GM12878 (cell line): ENCODE measurements around the gene NCL. TPM values are rescaled to one million over a fixed set of nuclear protein-coding genes. Genes with fewer than 3 reads are reported as not detected.
A peak's percentile ranks its signal among the peaks of the same experiment; 100 is the strongest.

Experiments
- ATAC-seq: fragments of 200-7000 bp; cut with Tn5 transposase; 3 replicates; pipeline ENCODE4 v1.9.1; 2020; ENCODE audit warnings: mild to moderate bottlenecking, moderate library complexity
- BruUV-seq: library from RNA; stranded (reverse); fragments of 400-500 nt; replicated peaks from 2 replicates; lab custom pipeline; 2021; lab: Mats Ljungman, UMichigan
- CTCF ChIA-PET: fragments of 300-600 bp; sonication (Branson Sonifier 250); formaldehyde crosslinking; extraction: SDS; loops from one replicate; lab custom pipeline; 2021; ENCODE audit warnings: inconsistent platforms; lab: Yijun Ruan, JAX
- POLR2A ChIA-PET: fragments of 350-600 bp; formaldehyde crosslinking; extraction: SDS; loops from one replicate; lab custom pipeline; 2021; ENCODE audit warnings: inconsistent platforms; lab: Charles Lee
- RAD21 ChIA-PET: fragments of 300-600 bp; sonication (Branson Sonifier 250); formaldehyde crosslinking; loops from one replicate; lab custom pipeline; 2023; ENCODE audit warnings: antibody characterized with exemption; ENCODE audit not compliant: unreplicated experiment; lab: Charles Lee
- SMC1A ChIA-PET: fragments of 300-600 bp; sonication (Branson Sonifier 250); formaldehyde crosslinking; loops from one replicate; lab custom pipeline; 2023; ENCODE audit not compliant: unreplicated experiment, uncharacterized antibody; lab: Charles Lee
- DNase-seq: peaks from one replicate; pipeline ENCODE4 v3.0.0-alpha.2; 2011; ENCODE audit warnings: low read depth, low spot score
- FAIRE-seq: peaks from 3 replicates; lab custom pipeline; 2011; peaks lifted over from hg19 to GRCh38; lab: Jason Lieb, UNC
- H2AFZ ChIP-seq: 2 replicates; pipeline ENCODE4 v1.6.0; 2011; ENCODE audit warnings: low read depth, low read length, control low read depth; ENCODE audit not compliant: control insufficient read depth
- H3K27ac ChIP-seq: 2 replicates; pipeline ENCODE4 v1.5.1; 2011; ENCODE audit warnings: control low read depth; ENCODE audit not compliant: control insufficient read depth, insufficient read depth
- H3K27me3 ChIP-seq, 2 experiments: replicated peaks in 1 of 2; 2 replicates each; pipeline versions ENCODE4 v1.6.0 to v1.6.1; 2011; ENCODE audit warnings: low read length in 1 of 2; ENCODE audit not compliant: control insufficient read depth in 2 of 2, insufficient read depth in 2 of 2
- H3K36me3 ChIP-seq, 2 experiments: 2 replicates each; pipeline ENCODE4 v1.5.1; 2011; ENCODE audit warnings: low read length in 1 of 2; ENCODE audit not compliant: control insufficient read depth in 2 of 2, insufficient read depth in 2 of 2
- H3K4me1 ChIP-seq: 2 replicates; pipeline ENCODE4 v1.6.1; 2011; ENCODE audit warnings: mild to moderate bottlenecking, low read length, moderate library complexity, mixed read lengths; ENCODE audit not compliant: control insufficient read depth, insufficient read depth
- H3K4me2 ChIP-seq: 2 replicates; pipeline ENCODE4 v1.6.0; 2011; ENCODE audit warnings: control low read depth; ENCODE audit not compliant: control insufficient read depth, insufficient read depth
- H3K4me3 ChIP-seq: fragments of 200-600 bp; sonication (generic); 2 replicates; pipeline ENCODE4 v1.5.1; 2016
- H3K79me2 ChIP-seq: 2 replicates; pipeline ENCODE4 v1.6.0; 2011; ENCODE audit warnings: low read length; ENCODE audit not compliant: control insufficient read depth, insufficient read depth
- H3K9ac ChIP-seq: 2 replicates; pipeline ENCODE4 v1.8.0; 2011; ENCODE audit warnings: low read length, control low read depth, mixed read lengths; ENCODE audit not compliant: control insufficient read depth, insufficient read depth
- H3K9me3 ChIP-seq: replicated peaks from 3 replicates; pipeline ENCODE4 v1.5.1; 2011; ENCODE audit warnings: mild to moderate bottlenecking, low read length; ENCODE audit not compliant: control insufficient read depth, insufficient read depth
- H4K20me1 ChIP-seq: 2 replicates; pipeline ENCODE4 v1.6.0; 2011; ENCODE audit not compliant: control insufficient read depth, insufficient read depth
- CBX5 ChIP-seq: sonication (generic); IDR thresholded peaks from 2 replicates; pipeline ENCODE4 v1.6.1; 2016; ENCODE audit warnings: low read depth, moderate library complexity, mild to moderate bottlenecking, inconsistent platforms
- MTA2 ChIP-seq: fragments of 450-650 bp; IDR thresholded peaks from 2 replicates; pipeline ENCODE4 v1.6.1; 2016; ENCODE audit warnings: low read depth, mild to moderate bottlenecking, moderate library complexity
- POLR2AphosphoS5 ChIP-seq: IDR thresholded peaks from 2 replicates; pipeline ENCODE4 v1.6.1; 2011; ENCODE audit warnings: mild to moderate bottlenecking, low read length, inconsistent platforms
- RCOR1 ChIP-seq: conservative IDR thresholded peaks from 2 replicates; pipeline ENCODE4 v1.6.1; 2012; ENCODE audit warnings: low read depth, low read length, improper control_type of control experiment
- RUNX3 ChIP-seq: IDR thresholded peaks from 2 replicates; pipeline ENCODE4 v1.6.1; 2012; ENCODE audit warnings: low read length, inconsistent platforms
- SIX5 ChIP-seq: IDR thresholded peaks from 2 replicates; pipeline ENCODE4 v1.6.1; 2011; ENCODE audit warnings: mild to moderate bottlenecking, low read depth, low read length, moderate library complexity; ENCODE audit not compliant: severe bottlenecking
- ZNF24 ChIP-seq: fragments of 450-650 bp; IDR thresholded peaks from 2 replicates; pipeline ENCODE4 v1.6.1; 2017; ENCODE audit warnings: antibody characterized with exemption, mild to moderate bottlenecking
- ZNF384 ChIP-seq: IDR thresholded peaks from 2 replicates; pipeline ENCODE4 v1.6.1; 2012; ENCODE audit warnings: low read depth, mild to moderate bottlenecking, low read length, improper control_type of control experiment, borderline replicate concordance
- WGBS: methylation state at CpG from one replicate; pipeline ENCODE4 v1.1.6; 2016; ENCODE audit warnings: low lambda C conversion rate; ENCODE audit not compliant: insufficient replicate concordance, insufficient coverage; ENCODE audit errors: missing lambda C conversion rate; 5-methylcytosine and 5-hydroxymethylcytosine counted together
- in situ Hi-C: fragments of 300-500 bp; cut with MboI; formaldehyde crosslinking; loops from 9 replicates; pipeline ENCODE4 v1.14.3; 2018; ENCODE audit warnings: mixed read lengths
- intact Hi-C: fragments of 100-400 bp; cut with micrococcal nuclease; formaldehyde crosslinking; loops from one replicate; pipeline ENCODE4 v1.14.2; 2022; ENCODE audit not compliant: unreplicated experiment
- polyA plus RNA-seq, 11 experiments: library from polyadenylated mRNA; depleted of rRNA in 4 of 11; unstranded in 6 of 11; stranded (reverse) in 5 of 11; fragments of >200 nt; fragmentation: Nextera tagmentation in 4 of 11; fragmentation: Illumina TruSeq in 1 of 11; extraction: Ambion mirVana in 4 of 11; extraction: Trizol in 1 of 11; gene quantifications; 1 replicate in 1 of 11; 2 replicates in 10 of 11; pipeline versions ENCODE4 v1.2.1 to v1.2.3, GENCODE V29; 2011 to 2016; ENCODE audit warnings: inconsistent platforms in 2 of 11, missing spikeins in 2 of 11, low read depth in 1 of 11
- total RNA-seq, 4 experiments: library from RNA; depleted of rRNA in 3 of 4; stranded (reverse); fragments of >200 nt in 3 of 4; fragmentation: Illumina TruSeq in 1 of 4; extraction: Trizol in 1 of 4; gene quantifications; 2 replicates each; pipeline versions ENCODE4 v1.2.1 to v1.2.3, GENCODE V29; 2013 to 2021
- TF ChIP-seq, protein P1 (sequence below): IDR thresholded peaks from 2 replicates; pipeline ENCODE4 v1.6.1; 2011; ENCODE audit warnings: mild to moderate bottlenecking, low read depth, low read length, moderate library complexity; ENCODE audit not compliant: insufficient replicate concordance
- TF ChIP-seq, protein P2 (sequence below), 3 experiments: IDR thresholded peaks in 2 of 3; conservative IDR thresholded peaks in 1 of 3; 2 replicates each; pipeline ENCODE4 v1.5.1; 2011; ENCODE audit warnings: low read depth in 3 of 3, low read length in 3 of 3, mild to moderate bottlenecking in 3 of 3, control low read depth in 2 of 3, moderate library complexity in 2 of 3, inconsistent platforms in 1 of 3, mixed read lengths in 1 of 3; ENCODE audit not compliant: control insufficient read depth in 2 of 3, insufficient read depth in 1 of 3; ENCODE audit errors: extremely low read depth in 1 of 3
- TF ChIP-seq, protein P3 (sequence below): fragments of 450-650 bp; IDR thresholded peaks from 2 replicates; pipeline ENCODE4 v1.6.1; 2017; ENCODE audit warnings: mild to moderate bottlenecking

Gene NCL
- total and polyA plus RNA-seq, 10 of the 15 experiments (the other 5 are each of a cell fraction or from before 2014, with no cell fraction given), result 123 to 1,207 (median 529) TPM

DNA sequence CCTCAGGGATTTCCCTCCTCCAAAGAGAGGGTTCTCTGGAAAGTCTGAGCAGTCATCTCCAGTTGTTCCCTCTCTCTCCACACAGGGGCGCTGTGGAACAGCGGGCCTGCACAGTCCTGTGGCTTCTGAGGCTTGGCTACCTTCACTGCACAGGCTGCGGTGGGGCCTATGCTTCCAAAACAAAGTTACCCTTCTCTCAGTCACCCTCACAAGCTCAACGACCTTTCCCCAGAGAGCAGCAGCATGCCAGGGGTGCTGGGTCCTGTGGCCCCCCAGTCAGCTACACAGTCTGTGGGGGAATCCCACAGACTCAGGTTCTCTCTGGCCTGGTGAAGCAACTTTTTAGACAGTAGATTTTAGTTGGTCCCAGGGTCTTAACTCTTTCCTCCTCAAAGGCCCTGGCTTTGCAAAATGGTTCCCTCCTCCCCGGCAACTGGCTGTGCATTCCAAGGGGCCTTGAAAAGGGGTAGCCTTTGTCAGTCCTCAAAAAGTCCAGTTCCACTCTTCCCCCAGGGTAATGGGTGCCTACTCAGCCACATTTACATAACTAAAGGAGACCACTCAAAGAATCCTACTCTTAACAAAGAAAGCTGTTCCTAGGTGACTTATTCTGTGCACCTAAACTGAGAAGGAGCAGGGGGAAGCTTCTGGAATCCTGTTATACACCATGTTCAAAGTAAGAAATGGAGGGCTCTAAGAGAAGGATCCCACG lies 53.8 kb downstream of the NCL start:
- ChIA-PET RAD21 (interaction anchor here (0.6 to 1.5 kb wide), 4 partner anchors 41 to 306 kb away, joined by 3 to 5 read pairs (median 3); partner anchors contain the start of gene NCL), CTCF (interaction anchor here (0.6 to 12.3 kb wide), 12 partner anchors 16 to 308 kb away, joined by 3 to 234 read pairs (median 4); partner anchors contain the start of gene HTR2B), POLR2A (interaction anchor here (0.5 to 1.1 kb wide), 2 partner anchors 37 to 1335 kb away, joined by 3 to 4 read pairs; no protein-coding TSS in a partner anchor), SMC1A (interaction anchor here (0.7 to 4.3 kb wide), 5 partner anchors 114 to 306 kb away, joined by 3 to 32 read pairs (median 4); no protein-coding TSS in a partner anchor)
- in situ Hi-C loops (loop anchor here (5.0 kb wide), 1 partner anchor 303 kb away; no protein-coding TSS in a partner anchor), intact Hi-C loops (loop anchor here (5.0 kb wide), 1 partner anchor 583 kb away; no protein-coding TSS in a partner anchor)
- no peak for TF ChIP-seq POLR2AphosphoS5
- TF ChIP-seq, protein P1, sequence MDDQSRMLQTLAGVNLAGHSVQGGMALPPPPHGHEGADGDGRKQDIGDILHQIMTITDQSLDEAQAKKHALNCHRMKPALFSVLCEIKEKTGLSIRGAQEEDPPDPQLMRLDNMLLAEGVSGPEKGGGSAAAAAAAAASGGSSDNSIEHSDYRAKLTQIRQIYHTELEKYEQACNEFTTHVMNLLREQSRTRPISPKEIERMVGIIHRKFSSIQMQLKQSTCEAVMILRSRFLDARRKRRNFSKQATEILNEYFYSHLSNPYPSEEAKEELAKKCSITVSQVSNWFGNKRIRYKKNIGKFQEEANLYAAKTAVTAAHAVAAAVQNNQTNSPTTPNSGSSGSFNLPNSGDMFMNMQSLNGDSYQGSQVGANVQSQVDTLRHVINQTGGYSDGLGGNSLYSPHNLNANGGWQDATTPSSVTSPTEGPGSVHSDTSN, result no peak
- no peak for TF ChIP-seq RCOR1
- no peak for TF ChIP-seq RUNX3
- TF ChIP-seq, protein P2, sequence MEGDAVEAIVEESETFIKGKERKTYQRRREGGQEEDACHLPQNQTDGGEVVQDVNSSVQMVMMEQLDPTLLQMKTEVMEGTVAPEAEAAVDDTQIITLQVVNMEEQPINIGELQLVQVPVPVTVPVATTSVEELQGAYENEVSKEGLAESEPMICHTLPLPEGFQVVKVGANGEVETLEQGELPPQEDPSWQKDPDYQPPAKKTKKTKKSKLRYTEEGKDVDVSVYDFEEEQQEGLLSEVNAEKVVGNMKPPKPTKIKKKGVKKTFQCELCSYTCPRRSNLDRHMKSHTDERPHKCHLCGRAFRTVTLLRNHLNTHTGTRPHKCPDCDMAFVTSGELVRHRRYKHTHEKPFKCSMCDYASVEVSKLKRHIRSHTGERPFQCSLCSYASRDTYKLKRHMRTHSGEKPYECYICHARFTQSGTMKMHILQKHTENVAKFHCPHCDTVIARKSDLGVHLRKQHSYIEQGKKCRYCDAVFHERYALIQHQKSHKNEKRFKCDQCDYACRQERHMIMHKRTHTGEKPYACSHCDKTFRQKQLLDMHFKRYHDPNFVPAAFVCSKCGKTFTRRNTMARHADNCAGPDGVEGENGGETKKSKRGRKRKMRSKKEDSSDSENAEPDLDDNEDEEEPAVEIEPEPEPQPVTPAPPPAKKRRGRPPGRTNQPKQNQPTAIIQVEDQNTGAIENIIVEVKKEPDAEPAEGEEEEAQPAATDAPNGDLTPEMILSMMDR (IDR thresholded peaks at IDR 0.05 in 2 of 3, conservative IDR thresholded peaks at IDR 0.05 in 1 of 3; ENCODE audit: control insufficient read depth in 2 of 3, extremely low read depth in 1 of 3, insufficient read depth in 1 of 3, low read depth in 3 of 3, low read length in 3 of 3), result peak; percentile 11 to 37 (median 36); a peak in 3 of 6 replicates
- TF ChIP-seq ZNF384, result no peak
- TF ChIP-seq MTA2, result no peak
- no peak for TF ChIP-seq ZNF24
- TF ChIP-seq SIX5, result no peak
- TF ChIP-seq, protein P3, sequence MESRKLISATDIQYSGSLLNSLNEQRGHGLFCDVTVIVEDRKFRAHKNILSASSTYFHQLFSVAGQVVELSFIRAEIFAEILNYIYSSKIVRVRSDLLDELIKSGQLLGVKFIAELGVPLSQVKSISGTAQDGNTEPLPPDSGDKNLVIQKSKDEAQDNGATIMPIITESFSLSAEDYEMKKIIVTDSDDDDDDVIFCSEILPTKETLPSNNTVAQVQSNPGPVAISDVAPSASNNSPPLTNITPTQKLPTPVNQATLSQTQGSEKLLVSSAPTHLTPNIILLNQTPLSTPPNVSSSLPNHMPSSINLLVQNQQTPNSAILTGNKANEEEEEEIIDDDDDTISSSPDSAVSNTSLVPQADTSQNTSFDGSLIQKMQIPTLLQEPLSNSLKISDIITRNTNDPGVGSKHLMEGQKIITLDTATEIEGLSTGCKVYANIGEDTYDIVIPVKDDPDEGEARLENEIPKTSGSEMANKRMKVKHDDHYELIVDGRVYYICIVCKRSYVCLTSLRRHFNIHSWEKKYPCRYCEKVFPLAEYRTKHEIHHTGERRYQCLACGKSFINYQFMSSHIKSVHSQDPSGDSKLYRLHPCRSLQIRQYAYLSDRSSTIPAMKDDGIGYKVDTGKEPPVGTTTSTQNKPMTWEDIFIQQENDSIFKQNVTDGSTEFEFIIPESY, result no peak
- peak; percentile 63; the same call in 1 of the 2 replicates for TF ChIP-seq CBX5
- Histone ChIP-seq H3K79me2 (no peaks in the 10 kb centered on the region), H3K4me1 (peaks cover 6% of the 10 kb centered on the region), H4K20me1 (no peaks in the 10 kb centered on the region; the same call in 1 of the 2 replicates), H3K27me3 (no peaks in the 10 kb centered on the region), H2AFZ (no peak overlapping the region), H3K36me3 (no peaks in the 10 kb centered on the region), H3K9ac (no peak overlapping the region), H3K4me3 (no peak overlapping the region), H3K4me2 (no peak overlapping the region), H3K9me3 (peaks cover 6% of the 10 kb centered on the region; the same call in 2 of the 3 replicates), H3K27ac (no peak overlapping the region)
- no peak for ATAC-seq
- no peak for FAIRE-seq
- WGBS, result 79% methylated on average over 6 of the region's 6 CpGs
- no peak for DNase-seq
- no TSS peak for BruUV-seq
